Lung (tissue), 12 donors: ENCODE results near the gene MYZAP. TPM values are rescaled to one million over a fixed set of nuclear protein-coding genes. Genes with fewer than 3 reads are reported as not detected.
A peak's percentile ranks its signal among the peaks of the same experiment; 100 is the strongest.

ENCODE experiments used
- ATAC-seq: fragments of 200-7000 bp; cut with Tn5 transposase; one replicate; pipeline ENCODE4 v1.9.1; 2020; ENCODE audit warnings: moderate number of reproducible peaks; ENCODE audit not compliant: insufficient read depth, low FRiP score
- DNase-seq, 3 donors: peaks; one replicate each; pipeline ENCODE4 v3.0.0-alpha.2; 2013 to 2017
- H3K27ac ChIP-seq, 2 donors: one replicate each; pipeline ENCODE4 v1.5.1; 2013; ENCODE audit warnings: mild to moderate bottlenecking in 2 of 2, moderate library complexity in 2 of 2, control low read depth in 1 of 2, inconsistent platforms in 1 of 2, low read depth in 1 of 2, low read length in 1 of 2
- H3K27me3 ChIP-seq, 3 donors: one replicate each; pipeline ENCODE4 v1.5.1; 2013; ENCODE audit warnings: low read length in 2 of 3; ENCODE audit not compliant: control insufficient read depth in 3 of 3, insufficient read depth in 3 of 3
- H3K36me3 ChIP-seq, 4 donors: one replicate each; pipeline ENCODE4 v1.5.1; 2013; ENCODE audit warnings: low read length in 4 of 4, mild to moderate bottlenecking in 1 of 4, moderate library complexity in 1 of 4; ENCODE audit not compliant: control insufficient read depth in 4 of 4, insufficient read depth in 4 of 4
- H3K4me1 ChIP-seq, 5 donors: one replicate each; pipeline ENCODE4 v1.5.1; 2013; ENCODE audit warnings: low read length in 5 of 5, mild to moderate bottlenecking in 2 of 5, moderate library complexity in 1 of 5; ENCODE audit not compliant: control insufficient read depth in 5 of 5, insufficient read depth in 5 of 5
- H3K4me3 ChIP-seq: one replicate; pipeline ENCODE4 v1.5.1; 2013; ENCODE audit warnings: mild to moderate bottlenecking, control low read depth, moderate library complexity
- H3K9ac ChIP-seq, 2 donors: one replicate each; pipeline ENCODE4 v1.5.1; 2013; ENCODE audit warnings: low read length in 2 of 2, control low read depth in 1 of 2; ENCODE audit not compliant: insufficient read depth in 1 of 2
- H3K9me3 ChIP-seq, 4 donors: one replicate each; pipeline ENCODE4 v1.5.1; 2013; ENCODE audit warnings: low read length in 3 of 4, mild to moderate bottlenecking in 1 of 4, moderate library complexity in 1 of 4; ENCODE audit not compliant: control insufficient read depth in 4 of 4, insufficient read depth in 3 of 4
- WGBS, 2 donors: extraction: QIAGEN DNeasy Blood & Tissue Kit; methylation state at CpG; one replicate each; pipeline ENCODE4 v1.1.7; 2013; 5-methylcytosine and 5-hydroxymethylcytosine counted together
- polyA plus RNA-seq, 2 donors: library from polyadenylated mRNA; stranded (reverse); fragments of 200-250 nt; gene quantifications; one replicate each; pipeline ENCODE4 v1.2.1, GENCODE V29; 2013
- total RNA-seq, 2 donors: library from RNA; depleted of rRNA in 1 of 2; stranded (reverse); fragments of >200 nt in 1 of 2; gene quantifications; one replicate each; pipeline ENCODE4 v1.2.1, GENCODE V29; 2014 to 2021
- TF ChIP-seq, protein P1 (sequence below): IDR thresholded peaks from 2 replicates; pipeline ENCODE4 v1.5.1; 2012; ENCODE audit warnings: mild to moderate bottlenecking; ENCODE audit errors: control extremely low read depth, extremely low read depth
- donor health status: control.
- donor health status: control.
- donor health status: Bipolar disorder and iron deficiency.
- donor health status: healthy.
- donor health status: DM: yes; HTN: yes; CAD: no.

The MYZAP gene
- total and polyA plus RNA-seq, 4 donors, result 6.9 to 36.9 (median 11.6) TPM

DNA sequence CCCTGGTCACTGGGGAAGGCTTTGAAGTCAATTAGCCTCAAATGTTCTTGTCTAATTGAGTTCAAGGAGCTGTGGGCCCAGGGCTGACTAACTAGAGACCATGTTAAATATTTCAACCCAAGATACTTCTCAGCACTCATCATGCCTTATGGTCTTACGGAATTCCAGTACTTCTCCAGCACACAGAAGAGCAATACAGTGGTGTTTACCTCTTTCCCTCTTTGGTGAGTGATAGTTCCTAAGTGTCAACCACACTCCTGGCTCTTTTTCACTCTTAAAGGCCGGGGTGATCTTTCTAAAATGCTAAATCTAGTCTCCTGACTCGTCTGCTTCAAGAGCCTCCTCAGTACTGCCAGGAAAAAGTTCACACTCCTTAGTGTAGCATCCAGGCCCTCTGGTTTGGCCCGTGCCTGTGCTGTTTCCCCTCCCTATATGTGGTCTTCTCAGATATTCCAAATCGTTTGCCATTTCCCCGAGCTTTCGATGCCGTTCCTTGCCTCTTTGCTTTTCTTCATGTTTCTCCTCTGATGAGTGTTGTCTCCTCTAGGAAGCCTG is 4.7 kb downstream of the MYZAP start:
- Histone ChIP-seq H3K36me3 (no peaks in the 10 kb centered on the region), H3K4me1 (peaks cover 0 to 24% (median 6%) of the 10 kb centered on the region in 5 donors), H3K27ac (peak overlapping the region; percentile 79 to 99), H3K27me3 (no peaks in the 10 kb centered on the region), H3K9me3 (no peaks in the 10 kb centered on the region), H3K9ac (no peak overlapping the region), H3K4me3 (no peak overlapping the region)
- DNase-seq, result no peak
- no peak for ATAC-seq
- TF ChIP-seq, protein P1, sequence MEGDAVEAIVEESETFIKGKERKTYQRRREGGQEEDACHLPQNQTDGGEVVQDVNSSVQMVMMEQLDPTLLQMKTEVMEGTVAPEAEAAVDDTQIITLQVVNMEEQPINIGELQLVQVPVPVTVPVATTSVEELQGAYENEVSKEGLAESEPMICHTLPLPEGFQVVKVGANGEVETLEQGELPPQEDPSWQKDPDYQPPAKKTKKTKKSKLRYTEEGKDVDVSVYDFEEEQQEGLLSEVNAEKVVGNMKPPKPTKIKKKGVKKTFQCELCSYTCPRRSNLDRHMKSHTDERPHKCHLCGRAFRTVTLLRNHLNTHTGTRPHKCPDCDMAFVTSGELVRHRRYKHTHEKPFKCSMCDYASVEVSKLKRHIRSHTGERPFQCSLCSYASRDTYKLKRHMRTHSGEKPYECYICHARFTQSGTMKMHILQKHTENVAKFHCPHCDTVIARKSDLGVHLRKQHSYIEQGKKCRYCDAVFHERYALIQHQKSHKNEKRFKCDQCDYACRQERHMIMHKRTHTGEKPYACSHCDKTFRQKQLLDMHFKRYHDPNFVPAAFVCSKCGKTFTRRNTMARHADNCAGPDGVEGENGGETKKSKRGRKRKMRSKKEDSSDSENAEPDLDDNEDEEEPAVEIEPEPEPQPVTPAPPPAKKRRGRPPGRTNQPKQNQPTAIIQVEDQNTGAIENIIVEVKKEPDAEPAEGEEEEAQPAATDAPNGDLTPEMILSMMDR, result no peak
- WGBS, 2 donors, result 73 to 81% methylated on average over 8 of the region's 8 CpGs

GRCh38 chr15:57596978-57597377 is 5.3 kb downstream of the MYZAP start:
- H3K9me3 ChIP-seq, result no peaks in the 10 kb centered on the region
- no peaks in the 10 kb centered on the region for H3K36me3 ChIP-seq
- H3K9ac ChIP-seq, result no peak overlapping the region
- H3K27me3 ChIP-seq, result no peaks in the 10 kb centered on the region
- peak in 2 of 3 donors; percentile 34 to 43 for DNase-seq
- no peak for ATAC-seq
- H3K27ac ChIP-seq, result peak overlapping the region; percentile 79 to 99
- H3K4me3 ChIP-seq, result no peak overlapping the region
- H3K4me1 ChIP-seq, result peaks cover 0 to 23% (median 6%) of the 10 kb centered on the region in 5 donors
- TF ChIP-seq, protein P1, result no peak
- 55 to 58% methylated on average over 4 of the region's 4 CpGs for WGBS, 2 donors

DNA sequence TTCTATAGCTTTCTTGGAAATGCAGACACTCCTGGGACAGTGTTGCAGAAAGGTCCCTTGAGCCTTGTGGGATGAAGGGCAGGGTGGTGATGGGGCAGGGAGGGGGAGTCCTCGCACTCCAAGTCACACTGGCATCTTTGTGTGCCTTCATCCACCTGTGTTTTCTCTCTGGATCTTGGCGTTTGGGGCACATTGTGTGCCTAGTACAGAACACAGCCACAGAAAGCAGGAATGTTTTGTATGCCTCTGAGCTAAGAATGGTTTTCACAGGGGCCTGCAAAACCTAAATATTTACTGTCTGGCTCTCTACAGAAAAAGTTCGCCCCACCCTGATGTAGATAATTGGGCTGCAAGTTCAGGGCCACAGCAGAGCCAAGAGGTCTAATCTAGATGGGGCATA is 5.7 kb downstream of the MYZAP start:
- no peak for ATAC-seq
- Histone ChIP-seq H3K4me1 (peaks cover 0 to 24% (median 6%) of the 10 kb centered on the region in 5 donors), H3K36me3 (no peaks in the 10 kb centered on the region), H3K27ac (peak overlapping the region; percentile 35 to 99), H3K9ac (no peak overlapping the region), H3K4me3 (no peak overlapping the region), H3K9me3 (no peaks in the 10 kb centered on the region), H3K27me3 (no peaks in the 10 kb centered on the region)
- TF ChIP-seq, protein P1, result no peak
- 72 to 79% methylated on average over 3 of the region's 3 CpGs for WGBS, 2 donors
- DNase-seq, result no peak

DNA sequence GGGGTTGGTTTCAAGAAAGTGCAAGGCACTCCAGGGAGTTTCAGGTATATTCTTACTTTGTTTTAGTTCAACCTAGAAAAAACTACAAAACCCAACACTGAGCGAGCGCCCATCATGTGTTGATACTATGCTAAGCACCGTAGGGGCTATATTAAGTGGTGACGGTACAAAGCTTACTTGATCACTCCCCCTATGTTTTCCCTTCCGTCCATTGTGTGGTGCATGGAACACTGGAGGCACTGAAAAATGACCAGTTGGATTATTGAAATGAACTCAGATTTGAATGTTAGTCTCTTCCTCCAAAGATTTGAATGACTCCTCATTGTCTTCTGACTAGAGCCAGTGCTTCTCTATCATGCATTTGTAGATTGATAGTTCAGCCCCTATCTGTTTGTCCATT is 6.6 kb downstream of the MYZAP start:
- DNase-seq (no peak), ATAC-seq (no peak)
- no peaks in the 10 kb centered on the region for H3K27me3 ChIP-seq
- peaks cover 0 to 25% (median 6%) of the 10 kb centered on the region in 5 donors for H3K4me1 ChIP-seq
- TF ChIP-seq, protein P1, result no peak
- H3K9ac ChIP-seq, result no peak overlapping the region
- peak overlapping the region; percentile 66 to 99 for H3K27ac ChIP-seq
- whole genome bisulfite sequencing, 2 donors, result 78 to 87% methylated on average over 5 of the region's 5 CpGs
- no peak overlapping the region for H3K4me3 ChIP-seq
- H3K36me3 ChIP-seq, result no peaks in the 10 kb centered on the region
- H3K9me3 ChIP-seq, result no peaks in the 10 kb centered on the region
